Tibial nerve (tissue), 4 donors: ENCODE measurements around the gene NT5C3B. TPM values are rescaled to one million over a fixed set of nuclear protein-coding genes. Genes with fewer than 3 reads are reported as not detected.

Experiments
- DNase-seq, 2 donors: peaks; one replicate each; pipeline ENCODE4 v3.0.0-alpha.2; 2019; ENCODE audit warnings: low spot score in 2 of 2
- H3K27ac ChIP-seq, 4 donors: fragments of 200-600 bp; sonication (generic) in 3 of 4; one replicate each; pipeline ENCODE4 v1.5.1; 2017 to 2019; ENCODE audit warnings: mild to moderate bottlenecking in 1 of 4
- H3K27me3 ChIP-seq, 2 donors: fragments of 200-600 bp; sonication (generic) in 1 of 2; one replicate each; pipeline versions ENCODE4 v1.5.1 to v1.6.0; 2017 to 2019
- H3K36me3 ChIP-seq, 3 donors: fragments of 200-600 bp; sonication (generic); one replicate each; pipeline ENCODE4 v1.5.1; 2018 to 2019
- H3K4me1 ChIP-seq, 4 donors: fragments of 200-600 bp; sonication (generic) in 3 of 4; one replicate each; pipeline ENCODE4 v1.5.1; 2017 to 2019
- H3K4me3 ChIP-seq, 4 donors: fragments of 200-600 bp; sonication (generic) in 3 of 4; one replicate each; pipeline ENCODE4 v1.5.1; 2017 to 2019; ENCODE audit warnings: mild to moderate bottlenecking in 1 of 4, moderate library complexity in 1 of 4
- H3K9me3 ChIP-seq, 4 donors: fragments of 200-600 bp; sonication (generic) in 3 of 4; one replicate each; pipeline ENCODE4 v1.5.1; 2017 to 2019
- EP300 ChIP-seq, 2 donors: sonication (generic); formaldehyde crosslinking; IDR thresholded peaks; one replicate each; pipeline ENCODE4 v1.6.1; 2017; ENCODE audit warnings: antibody characterized with exemption in 2 of 2, mild to moderate bottlenecking in 1 of 2
- POLR2A ChIP-seq, 2 donors: fragments of 450-650 bp; IDR thresholded peaks; one replicate each; pipeline ENCODE4 v1.6.1; 2017; ENCODE audit warnings: antibody characterized with exemption in 2 of 2, mild to moderate bottlenecking in 2 of 2, moderate library complexity in 2 of 2
- WGBS, 2 donors: methylation state at CpG; one replicate each; pipeline ENCODE4 v1.1.5; 2018; 5-methylcytosine and 5-hydroxymethylcytosine counted together
- total RNA-seq, 4 donors: library from RNA; depleted of rRNA; stranded (reverse); fragments of >200 nt; gene quantifications; one replicate each; pipeline ENCODE4 v1.1.0, GENCODE V29; 2016
- TF ChIP-seq, protein P1 (sequence below), 5 experiments: fragments of 200-600 bp in 3 of 5; fragments of 450-650 bp in 2 of 5; sonication (generic) in 3 of 5; IDR thresholded peaks; one replicate each; pipeline ENCODE4 v1.5.1; 2016 to 2019; ENCODE audit warnings: antibody characterized with exemption in 5 of 5, mild to moderate bottlenecking in 3 of 5, moderate library complexity in 2 of 5

NT5C3B gene
- total RNA-seq, 4 donors from 2014 or later, result 31.0 to 77.1 (median 33.0) TPM

DNA sequence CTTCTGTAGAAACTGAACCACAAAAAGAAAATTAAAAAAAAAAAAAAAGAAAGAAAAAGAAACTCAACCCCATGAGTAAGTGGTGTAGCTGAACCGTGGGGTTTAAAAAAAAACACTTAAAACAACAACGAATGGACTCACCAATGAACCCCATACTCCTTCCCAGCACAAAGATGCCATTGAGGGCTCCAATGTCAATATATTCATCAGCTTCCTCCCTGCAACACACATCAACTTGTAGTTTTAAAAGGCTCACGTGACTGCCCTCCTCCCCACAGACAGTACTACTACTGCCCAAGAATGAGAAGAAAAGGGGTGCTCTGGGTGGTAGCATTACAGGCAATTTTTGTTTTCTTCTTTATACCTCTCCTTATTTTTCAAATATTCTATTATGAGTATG, 32.5 kb upstream of the NT5C3B start:
- Histone ChIP-seq H3K27me3 (no peaks in the 10 kb centered on the region), H3K4me1 (peaks cover 0 to 11% (median 7%) of the 10 kb centered on the region in 4 donors), H3K27ac (no peak overlapping the region), H3K9me3 (no peaks in the 10 kb centered on the region), H3K36me3 (peaks cover 0 to 69% (median 29%) of the 10 kb centered on the region in 3 donors), H3K4me3 (no peak overlapping the region)
- 30 to 32% methylated on average over 3 of the region's 3 CpGs for WGBS, 2 donors
- TF ChIP-seq, protein P1, sequence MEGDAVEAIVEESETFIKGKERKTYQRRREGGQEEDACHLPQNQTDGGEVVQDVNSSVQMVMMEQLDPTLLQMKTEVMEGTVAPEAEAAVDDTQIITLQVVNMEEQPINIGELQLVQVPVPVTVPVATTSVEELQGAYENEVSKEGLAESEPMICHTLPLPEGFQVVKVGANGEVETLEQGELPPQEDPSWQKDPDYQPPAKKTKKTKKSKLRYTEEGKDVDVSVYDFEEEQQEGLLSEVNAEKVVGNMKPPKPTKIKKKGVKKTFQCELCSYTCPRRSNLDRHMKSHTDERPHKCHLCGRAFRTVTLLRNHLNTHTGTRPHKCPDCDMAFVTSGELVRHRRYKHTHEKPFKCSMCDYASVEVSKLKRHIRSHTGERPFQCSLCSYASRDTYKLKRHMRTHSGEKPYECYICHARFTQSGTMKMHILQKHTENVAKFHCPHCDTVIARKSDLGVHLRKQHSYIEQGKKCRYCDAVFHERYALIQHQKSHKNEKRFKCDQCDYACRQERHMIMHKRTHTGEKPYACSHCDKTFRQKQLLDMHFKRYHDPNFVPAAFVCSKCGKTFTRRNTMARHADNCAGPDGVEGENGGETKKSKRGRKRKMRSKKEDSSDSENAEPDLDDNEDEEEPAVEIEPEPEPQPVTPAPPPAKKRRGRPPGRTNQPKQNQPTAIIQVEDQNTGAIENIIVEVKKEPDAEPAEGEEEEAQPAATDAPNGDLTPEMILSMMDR (IDR thresholded peaks at IDR 0.05), result no peak
- TF ChIP-seq POLR2A (IDR thresholded peaks at IDR 0.05), result no peak
- no peak for TF ChIP-seq EP300 (IDR thresholded peaks at IDR 0.05)
- DNase-seq, result no peak

DNA sequence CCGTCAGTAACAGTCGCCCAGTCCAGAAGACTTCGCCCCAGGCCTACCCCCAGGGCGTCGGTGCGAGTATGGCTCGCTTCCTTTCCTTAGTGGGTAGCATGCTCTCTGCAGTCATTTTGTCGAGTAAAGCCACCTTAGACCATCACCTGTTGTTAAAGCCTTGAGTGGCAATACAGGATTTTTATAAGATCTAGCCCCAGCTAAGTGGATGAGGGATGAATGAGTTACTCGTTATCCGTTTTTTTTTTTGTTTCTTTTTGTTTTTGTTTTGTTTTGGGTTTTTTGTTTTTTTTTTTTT, 29.5 kb upstream of the NT5C3B start:
- WGBS, 2 donors, result 0 to 1% methylated on average over 10 of the region's 10 CpGs
- Histone ChIP-seq H3K36me3 (peaks cover 0 to 39% (median 9%) of the 10 kb centered on the region in 3 donors), H3K9me3 (no peaks in the 10 kb centered on the region), H3K27ac (peak overlapping the region in 3 of 4 donors; percentile 2 to 90 (median 86)), H3K4me3 (peak overlapping the region; percentile 64 to 98 (median 80)), H3K27me3 (no peaks in the 10 kb centered on the region), H3K4me1 (peaks cover 0 to 38% (median 19%) of the 10 kb centered on the region in 4 donors)
- TF ChIP-seq, protein P1 (IDR thresholded peaks at IDR 0.05), result no peak
- TF ChIP-seq POLR2A (IDR thresholded peaks at IDR 0.05) (no peak), EP300 (IDR thresholded peaks at IDR 0.05) (no peak)
- no peak for DNase-seq

DNA sequence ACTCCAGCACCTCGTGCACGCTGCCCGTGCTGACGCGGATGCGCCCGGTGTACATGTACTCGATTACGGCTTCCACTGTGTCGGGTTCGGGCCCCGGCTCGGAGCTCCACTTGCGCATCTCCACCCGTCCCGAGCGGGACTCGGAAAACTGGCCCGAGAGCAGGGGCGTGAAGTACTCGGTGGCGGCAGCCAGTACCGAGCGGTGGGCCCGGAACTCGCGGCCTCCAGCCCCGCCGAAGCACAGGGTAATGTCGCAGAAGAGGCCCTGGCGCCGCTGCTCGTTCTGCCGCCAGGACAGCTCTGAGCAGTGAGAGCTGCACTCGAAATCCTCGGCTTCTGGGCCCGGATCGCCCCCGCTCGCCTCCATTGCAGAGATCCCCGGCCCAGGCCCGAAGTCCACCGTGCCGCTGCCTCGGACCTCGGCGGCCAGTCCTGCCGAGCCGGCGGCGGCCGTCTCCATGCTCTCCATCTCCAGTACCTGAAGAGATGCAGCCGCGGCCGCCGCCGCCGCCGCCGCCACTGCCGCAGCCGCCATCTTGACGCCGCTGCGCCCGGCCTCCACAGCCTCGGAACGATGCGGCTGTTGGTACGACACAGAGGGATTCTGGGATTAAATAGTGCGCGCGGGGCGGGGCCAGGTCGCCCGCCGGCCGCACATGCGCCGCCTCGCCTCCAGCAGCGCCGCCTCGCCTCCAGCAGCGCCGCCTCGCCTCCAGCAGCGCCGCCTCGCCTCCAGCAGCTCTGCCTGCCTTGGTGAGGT, 29.0 kb upstream of the NT5C3B start, which contains the start of gene KLHL11:
Gene KLHL11, minus strand, starts transcription at position 588 of the 760 bp plus-strand sequence. Its CDS starts 53 bp downstream, at position 535.
- peak within 1 kb of the TSS; percentile 64 to 98 (median 80) for H3K4me3 ChIP-seq
- peak; percentile 77 to 79 for DNase-seq
- H3K4me1 ChIP-seq, result peaks cover 0 to 43% (median 19%) of the 10 kb centered on the region in 4 donors

DNA sequence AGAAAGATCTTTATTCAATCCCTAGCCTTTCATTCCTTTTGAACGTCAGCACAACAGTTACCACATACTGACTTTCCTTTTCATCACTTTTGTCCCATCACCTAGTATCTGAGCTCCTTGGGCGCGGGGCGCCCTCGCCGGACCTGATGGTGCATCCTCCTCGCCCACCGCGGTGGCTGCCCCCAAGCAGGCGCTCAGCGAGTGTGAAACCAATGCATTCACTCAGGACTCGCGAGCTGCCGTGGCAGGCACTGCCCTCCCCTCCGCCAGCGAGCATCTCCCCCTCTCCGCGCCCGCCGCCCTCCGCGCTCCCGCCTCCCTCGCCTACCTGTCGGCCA, 28.4 kb upstream of the NT5C3B start:
- Histone ChIP-seq H3K36me3 (peaks cover 0 to 28% (median 0%) of the 10 kb centered on the region in 3 donors), H3K27ac (peak overlapping the region; percentile 73 to 90 (median 87)), H3K4me3 (peak overlapping the region; percentile 64 to 98 (median 80)), H3K4me1 (peaks cover 0 to 48% (median 19%) of the 10 kb centered on the region in 4 donors), H3K27me3 (no peaks in the 10 kb centered on the region), H3K9me3 (no peaks in the 10 kb centered on the region)
- 0% methylated on average over 24 to 25 of the region's 25 CpGs for WGBS, 2 donors
- TF ChIP-seq, protein P1 (IDR thresholded peaks at IDR 0.05), result no peak
- TF ChIP-seq POLR2A (IDR thresholded peaks at IDR 0.05) (no peak), EP300 (IDR thresholded peaks at IDR 0.05) (no peak)
- no peak for DNase-seq

More for the DNA sequence above, 29.0 kb upstream of the NT5C3B start, which contains the start of gene KLHL11:
- 0 to 1% methylated on average over 12 to 54 of the region's 90 CpGs for WGBS, 2 donors
- Histone ChIP-seq H3K27me3 (no peaks in the 10 kb centered on the region), H3K36me3 (peaks cover 0 to 33% (median 3%) of the 10 kb centered on the region in 3 donors), H3K27ac (peak within 1 kb of the TSS; percentile 73 to 90 (median 87)), H3K9me3 (no peaks in the 10 kb centered on the region)
- TF ChIP-seq EP300 (IDR thresholded peaks at IDR 0.05) (peak in 1 of 2 donors; percentile 87), POLR2A (IDR thresholded peaks at IDR 0.05) (peak; percentile 68 to 83)
- TF ChIP-seq, protein P1 (IDR thresholded peaks at IDR 0.05), result peak in 1 of 5 experiments; percentile 44
